Gastrocnemius medialis (tissue), 4 donors: Measurements from ENCODE around the gene SMOC2. TPM values are rescaled to one million over a fixed set of nuclear protein-coding genes. Genes with fewer than 3 reads are reported as not detected.

ENCODE experiments used
- ATAC-seq, 2 donors: fragments of 150-250 bp; one replicate each; pipeline ENCODE4 v1.9.1; 2016
- DNase-seq, 2 donors: peaks; one replicate each; pipeline ENCODE4 v3.0.0-alpha.2; 2019
- H3K27ac ChIP-seq, 4 donors: fragments of 200-600 bp; sonication (generic); 1 replicate in 1 of 4; 2 replicates in 3 of 4; pipeline ENCODE4 v1.5.1; 2016 to 2018; ENCODE audit warnings: mild to moderate bottlenecking in 2 of 4, moderate library complexity in 1 of 4
- H3K27me3 ChIP-seq, 3 donors: fragments of 200-600 bp; sonication (generic) in 2 of 3; 1 replicate in 1 of 3; 2 replicates in 2 of 3; pipeline versions ENCODE4 v1.5.1 to v1.6.0; 2016 to 2019; ENCODE audit warnings: mild to moderate bottlenecking in 1 of 3, moderate library complexity in 1 of 3
- H3K36me3 ChIP-seq, 2 donors: fragments of 200-600 bp; sonication (generic) in 1 of 2; one replicate each; pipeline ENCODE4 v1.5.1; 2017 to 2018
- H3K4me1 ChIP-seq, 2 donors: fragments of 200-600 bp; sonication (generic) in 1 of 2; one replicate each; pipeline ENCODE4 v1.5.1; 2016 to 2017; ENCODE audit warnings: mild to moderate bottlenecking in 2 of 2
- H3K4me3 ChIP-seq, 4 donors: fragments of 200-600 bp; sonication (generic) in 3 of 4; 1 replicate in 1 of 4; 2 replicates in 3 of 4; pipeline ENCODE4 v1.5.1; 2016 to 2019; ENCODE audit warnings: mild to moderate bottlenecking in 2 of 4
- H3K9me3 ChIP-seq, 3 donors: fragments of 200-600 bp; sonication (generic) in 2 of 3; 1 replicate in 1 of 3; 2 replicates in 2 of 3; pipeline ENCODE4 v1.5.1; 2016 to 2019
- POLR2A ChIP-seq, 2 donors: fragments of 450-650 bp; IDR thresholded peaks; one replicate each; pipeline ENCODE4 v1.6.1; 2017; ENCODE audit warnings: antibody characterized with exemption in 2 of 2, mild to moderate bottlenecking in 2 of 2, moderate library complexity in 2 of 2
- in situ Hi-C, 4 donors: fragments of 200-750 bp; cut with MboI; loops; one replicate each; pipeline versions ENCODE4 v1.15.0 to v1.8.0; 2017; ENCODE audit warnings: low sequenced_read_pairs in 4 of 4
- intact Hi-C: fragments of 100-400 bp; cut with DNase I; formaldehyde crosslinking; loops from one replicate; pipeline ENCODE4 v1.15.1; 2023; ENCODE audit warnings: low total_unique reads
- total RNA-seq, 4 donors: library from RNA; depleted of rRNA; stranded (reverse); fragments of >200 nt; gene quantifications; one replicate each; pipeline versions ENCODE4 v1.1.0 to v1.2.3, GENCODE V29; 2016
- TF ChIP-seq, protein P1 (sequence below), 5 experiments: fragments of 450-650 bp in 3 of 5; fragments of 200-600 bp in 2 of 5; sonication (generic) in 2 of 5; IDR thresholded peaks in 4 of 5; conservative IDR thresholded peaks in 1 of 5; 1 replicate in 4 of 5; 2 replicates in 1 of 5; pipeline ENCODE4 v1.5.1; 2016 to 2019; ENCODE audit warnings: antibody characterized with exemption in 5 of 5, mild to moderate bottlenecking in 3 of 5, moderate library complexity in 3 of 5

SMOC2 gene
- total RNA-seq, 4 donors from 2014 or later: 7.2 to 34.4 (median 16.5) TPM

DNA sequence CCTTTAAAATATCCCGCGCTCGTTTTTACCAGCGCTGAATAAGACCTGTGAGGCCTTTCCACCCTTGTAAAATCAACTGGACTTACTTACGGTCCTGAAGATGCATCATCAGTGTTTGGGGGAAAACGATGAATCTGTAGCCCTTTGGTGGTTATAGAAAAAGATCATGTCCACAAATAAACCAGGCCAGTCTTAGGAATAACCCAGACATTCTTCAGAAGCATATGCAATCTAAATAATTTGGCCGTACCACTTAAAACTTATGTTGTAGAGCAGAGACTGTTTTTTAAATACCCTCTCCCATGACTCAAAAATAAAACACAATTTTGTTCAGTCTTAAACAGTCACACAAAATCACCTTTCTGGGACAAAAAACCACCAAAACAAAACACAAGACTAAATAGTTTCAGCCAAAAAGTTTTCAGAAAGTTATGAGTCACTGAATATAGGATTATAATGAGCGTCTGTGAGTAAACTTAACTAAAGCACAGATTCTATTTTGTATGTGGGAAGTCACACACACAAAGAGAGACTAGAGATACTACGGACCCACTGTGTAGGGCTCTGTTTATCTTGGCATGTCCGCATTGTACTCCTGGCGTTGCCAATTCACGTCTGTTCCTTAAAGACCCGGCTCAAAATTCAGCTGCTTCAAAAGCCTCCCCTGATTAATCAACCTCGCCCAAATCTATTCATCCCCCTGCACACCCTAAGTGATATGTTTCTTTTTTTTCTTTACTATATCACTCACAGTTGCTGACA is 26.5 kb upstream of the SMOC2 start:
- intact Hi-C loops (no loop called here), in situ Hi-C loops (no loop called here)
- TF ChIP-seq, protein P1, sequence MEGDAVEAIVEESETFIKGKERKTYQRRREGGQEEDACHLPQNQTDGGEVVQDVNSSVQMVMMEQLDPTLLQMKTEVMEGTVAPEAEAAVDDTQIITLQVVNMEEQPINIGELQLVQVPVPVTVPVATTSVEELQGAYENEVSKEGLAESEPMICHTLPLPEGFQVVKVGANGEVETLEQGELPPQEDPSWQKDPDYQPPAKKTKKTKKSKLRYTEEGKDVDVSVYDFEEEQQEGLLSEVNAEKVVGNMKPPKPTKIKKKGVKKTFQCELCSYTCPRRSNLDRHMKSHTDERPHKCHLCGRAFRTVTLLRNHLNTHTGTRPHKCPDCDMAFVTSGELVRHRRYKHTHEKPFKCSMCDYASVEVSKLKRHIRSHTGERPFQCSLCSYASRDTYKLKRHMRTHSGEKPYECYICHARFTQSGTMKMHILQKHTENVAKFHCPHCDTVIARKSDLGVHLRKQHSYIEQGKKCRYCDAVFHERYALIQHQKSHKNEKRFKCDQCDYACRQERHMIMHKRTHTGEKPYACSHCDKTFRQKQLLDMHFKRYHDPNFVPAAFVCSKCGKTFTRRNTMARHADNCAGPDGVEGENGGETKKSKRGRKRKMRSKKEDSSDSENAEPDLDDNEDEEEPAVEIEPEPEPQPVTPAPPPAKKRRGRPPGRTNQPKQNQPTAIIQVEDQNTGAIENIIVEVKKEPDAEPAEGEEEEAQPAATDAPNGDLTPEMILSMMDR (IDR thresholded peaks at IDR 0.05 in 4 of 5, conservative IDR thresholded peaks at IDR 0.05 in 1 of 5): no peak
- no peak for TF ChIP-seq POLR2A (IDR thresholded peaks at IDR 0.05)
- Histone ChIP-seq H3K4me3 (peak overlapping the region in 1 of 4 donors; percentile 13), H3K27me3 (no peaks in the 10 kb centered on the region), H3K4me1 (no peaks in the 10 kb centered on the region), H3K36me3 (no peaks in the 10 kb centered on the region), H3K9me3 (no peaks in the 10 kb centered on the region), H3K27ac (peak overlapping the region; percentile 19 to 32 (median 26))
- DNase-seq (no peak), ATAC-seq (no peak)

DNA sequence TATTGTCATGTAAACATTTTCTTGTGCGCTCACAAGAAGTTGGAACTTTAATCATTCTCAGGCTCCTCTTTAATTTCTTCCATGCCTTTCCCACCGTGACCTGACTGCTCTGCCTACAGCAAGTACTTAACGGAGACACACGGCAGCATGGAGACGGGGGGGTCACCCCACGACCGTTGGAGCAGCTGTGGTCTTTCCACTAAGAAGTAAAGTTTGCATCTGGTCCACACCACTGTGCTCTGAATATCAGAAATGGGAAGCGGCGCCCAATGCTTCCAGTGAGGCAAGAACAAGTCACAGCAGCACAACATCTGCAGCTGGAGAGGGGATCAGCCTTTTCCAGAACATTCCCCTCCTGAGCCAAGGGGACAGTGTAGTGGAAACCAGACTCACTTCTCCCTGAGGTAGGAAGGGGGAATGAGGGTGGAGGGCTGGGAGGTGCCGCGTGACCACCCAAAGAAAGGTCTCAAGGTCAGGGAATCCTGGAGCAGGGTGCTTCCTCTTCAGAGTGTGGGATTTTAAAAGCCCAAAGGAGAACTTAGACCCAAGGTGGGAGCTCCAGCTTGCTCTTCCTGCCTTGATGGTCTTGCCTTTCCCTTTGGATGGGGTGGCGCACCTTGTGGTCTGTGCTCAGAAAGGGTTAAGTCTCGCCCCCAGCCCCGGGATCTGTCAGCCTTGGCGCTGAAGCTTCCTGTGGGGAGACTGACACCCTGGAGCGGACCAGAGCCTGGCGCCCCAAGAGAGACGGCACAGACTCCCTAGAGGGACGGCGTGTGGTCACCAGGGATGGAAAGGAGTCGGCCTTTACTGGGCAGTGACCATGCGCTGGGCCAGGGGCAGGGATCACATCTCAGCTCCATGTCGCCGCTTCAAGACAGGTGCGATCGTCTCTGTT is 25.6 kb upstream of the SMOC2 start:
- intact Hi-C loops (no loop called here), in situ Hi-C loops (no loop called here)
- no peak for TF ChIP-seq POLR2A (IDR thresholded peaks at IDR 0.05)
- TF ChIP-seq, protein P1 (IDR thresholded peaks at IDR 0.05 in 4 of 5, conservative IDR thresholded peaks at IDR 0.05 in 1 of 5): no peak
- DNase-seq (peak in 1 of 2 donors; percentile 30), ATAC-seq (no peak)
- H3K4me1 ChIP-seq: no peaks in the 10 kb centered on the region
- H3K36me3 ChIP-seq: no peaks in the 10 kb centered on the region
- peak overlapping the region in 3 of 4 donors; percentile 25 to 32 (median 28) for H3K27ac ChIP-seq
- no peaks in the 10 kb centered on the region for H3K9me3 ChIP-seq
- H3K27me3 ChIP-seq: no peaks in the 10 kb centered on the region
- H3K4me3 ChIP-seq: no peak overlapping the region

DNA sequence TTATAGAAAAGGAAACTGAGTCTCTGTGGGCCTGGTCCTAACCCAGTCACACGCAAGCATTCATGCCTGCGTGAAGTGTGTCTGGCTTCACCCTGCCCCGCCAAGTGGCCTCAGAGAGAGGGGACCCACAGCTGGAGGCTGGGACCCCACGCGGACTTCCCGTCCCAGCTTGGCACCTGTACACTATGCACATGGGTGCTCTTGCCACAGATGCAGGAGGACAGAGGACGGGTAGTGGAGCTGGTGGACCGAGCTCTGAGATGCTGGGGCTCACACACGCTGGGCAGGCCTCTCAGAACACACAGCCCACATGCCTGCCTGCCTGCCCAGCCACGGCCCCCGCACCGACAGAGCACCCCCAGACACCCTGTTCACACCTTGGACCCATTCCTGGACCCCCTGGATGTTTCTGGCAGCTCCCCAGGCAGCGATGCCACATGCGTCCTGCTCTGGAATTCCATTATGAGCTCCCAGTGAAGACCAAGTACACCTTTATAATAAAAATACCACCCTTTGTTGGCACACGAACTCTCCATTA is 24.9 kb upstream of the SMOC2 start:
- no peak for ATAC-seq
- H3K4me1 ChIP-seq: no peaks in the 10 kb centered on the region

DNA sequence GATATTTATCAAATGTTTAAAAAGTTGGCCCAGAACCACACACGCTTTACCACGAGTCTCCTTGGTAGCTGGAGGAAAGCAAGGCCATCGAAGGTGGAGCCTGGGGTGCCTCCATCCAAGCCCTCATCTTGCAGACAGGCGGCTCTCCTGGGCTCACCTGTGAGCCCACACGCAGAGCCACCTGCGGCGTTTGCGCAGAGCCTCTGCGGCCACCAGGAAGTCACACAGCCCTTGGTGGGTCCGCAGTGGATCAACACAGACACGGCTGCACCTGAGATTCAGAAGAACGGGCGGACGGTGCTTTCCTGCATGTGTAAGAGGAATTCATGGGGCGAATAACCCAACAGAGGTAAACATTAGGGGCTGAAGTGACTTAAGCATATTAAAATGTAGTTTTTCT is 24.5 kb upstream of the SMOC2 start:
- TF ChIP-seq, protein P1 (IDR thresholded peaks at IDR 0.05 in 4 of 5, conservative IDR thresholded peaks at IDR 0.05 in 1 of 5): no peak
- no peak for TF ChIP-seq POLR2A (IDR thresholded peaks at IDR 0.05)
- DNase-seq: no peak
- Histone ChIP-seq H3K27ac (no peak overlapping the region), H3K4me3 (no peak overlapping the region), H3K4me1 (no peaks in the 10 kb centered on the region), H3K9me3 (no peaks in the 10 kb centered on the region), H3K27me3 (no peaks in the 10 kb centered on the region), H3K36me3 (no peaks in the 10 kb centered on the region)
- intact Hi-C loops: no loop called here
- ATAC-seq: no peak
- in situ Hi-C loops: no loop called here

More for the DNA sequence above, 24.9 kb upstream of the SMOC2 start:
- H3K27ac ChIP-seq: peak overlapping the region in 1 of 4 donors; percentile 7
- H3K27me3 ChIP-seq: no peaks in the 10 kb centered on the region
- no peak for DNase-seq
- no peak overlapping the region for H3K4me3 ChIP-seq
- H3K9me3 ChIP-seq: no peaks in the 10 kb centered on the region
- intact Hi-C loops: no loop called here
- TF ChIP-seq, protein P1 (IDR thresholded peaks at IDR 0.05 in 4 of 5, conservative IDR thresholded peaks at IDR 0.05 in 1 of 5): no peak
- no peak for TF ChIP-seq POLR2A (IDR thresholded peaks at IDR 0.05)
- no peaks in the 10 kb centered on the region for H3K36me3 ChIP-seq
- in situ Hi-C loops: no loop called here
